ENCODE data around the gene SEZ6. TPM values are rescaled to one million over a fixed set of nuclear protein-coding genes. Genes with fewer than 3 reads are reported as not detected.

SEZ6 gene
- total RNA-seq, 1 experiment from 2014 or later = not detected

DNA sequence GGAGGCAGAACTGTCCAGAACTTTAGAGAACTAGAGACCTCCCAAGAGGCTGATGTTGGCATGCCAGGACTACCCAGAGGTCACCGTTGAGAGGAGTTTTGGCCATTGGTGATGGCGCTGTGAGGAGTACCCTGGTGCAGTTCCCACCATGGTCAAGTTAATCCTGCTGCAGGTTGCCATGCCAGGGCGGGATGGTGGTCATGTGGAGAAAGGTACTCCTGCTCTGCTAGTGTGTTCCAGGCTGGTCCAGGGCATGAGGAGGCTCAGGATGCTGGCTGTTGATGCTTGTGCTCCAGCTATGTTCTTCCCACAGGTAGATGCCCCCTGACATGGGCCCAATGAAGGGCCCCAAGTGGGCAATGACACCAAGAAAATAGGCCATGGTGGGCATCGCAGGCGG, 50.4 kb downstream of the SEZ6 start:
- no TSS peak for BruUV-seq (replicated peaks)
- H3K4me1 ChIP-seq (ENCODE audit: control insufficient read depth, insufficient read depth, low read length) = peaks cover 6% of the 10 kb centered on the region; the same call in 1 of the 2 replicates
- peaks cover 2% of the 10 kb centered on the region; the same call in 1 of the 2 replicates for H3K36me3 ChIP-seq (ENCODE audit: control insufficient read depth, insufficient read depth, low read length)
- no peaks in the 10 kb centered on the region for H3K27me3 ChIP-seq (ENCODE audit: control insufficient read depth, insufficient read depth, low read length)
- no peak for ATAC-seq
- in situ Hi-C loops (cut with HindIII; ENCODE audit: low pct_unique_long_range_greater_than_20kb, low sequenced_read_pairs) (no loop called here), intact Hi-C loops (cut with micrococcal nuclease; ENCODE audit: unreplicated experiment) (no loop called here)
- DNase-seq (ENCODE audit: low read depth, low spot score) = no peak
- CTCF ChIA-PET = no interaction called here
- TF ChIP-seq, protein P1, sequence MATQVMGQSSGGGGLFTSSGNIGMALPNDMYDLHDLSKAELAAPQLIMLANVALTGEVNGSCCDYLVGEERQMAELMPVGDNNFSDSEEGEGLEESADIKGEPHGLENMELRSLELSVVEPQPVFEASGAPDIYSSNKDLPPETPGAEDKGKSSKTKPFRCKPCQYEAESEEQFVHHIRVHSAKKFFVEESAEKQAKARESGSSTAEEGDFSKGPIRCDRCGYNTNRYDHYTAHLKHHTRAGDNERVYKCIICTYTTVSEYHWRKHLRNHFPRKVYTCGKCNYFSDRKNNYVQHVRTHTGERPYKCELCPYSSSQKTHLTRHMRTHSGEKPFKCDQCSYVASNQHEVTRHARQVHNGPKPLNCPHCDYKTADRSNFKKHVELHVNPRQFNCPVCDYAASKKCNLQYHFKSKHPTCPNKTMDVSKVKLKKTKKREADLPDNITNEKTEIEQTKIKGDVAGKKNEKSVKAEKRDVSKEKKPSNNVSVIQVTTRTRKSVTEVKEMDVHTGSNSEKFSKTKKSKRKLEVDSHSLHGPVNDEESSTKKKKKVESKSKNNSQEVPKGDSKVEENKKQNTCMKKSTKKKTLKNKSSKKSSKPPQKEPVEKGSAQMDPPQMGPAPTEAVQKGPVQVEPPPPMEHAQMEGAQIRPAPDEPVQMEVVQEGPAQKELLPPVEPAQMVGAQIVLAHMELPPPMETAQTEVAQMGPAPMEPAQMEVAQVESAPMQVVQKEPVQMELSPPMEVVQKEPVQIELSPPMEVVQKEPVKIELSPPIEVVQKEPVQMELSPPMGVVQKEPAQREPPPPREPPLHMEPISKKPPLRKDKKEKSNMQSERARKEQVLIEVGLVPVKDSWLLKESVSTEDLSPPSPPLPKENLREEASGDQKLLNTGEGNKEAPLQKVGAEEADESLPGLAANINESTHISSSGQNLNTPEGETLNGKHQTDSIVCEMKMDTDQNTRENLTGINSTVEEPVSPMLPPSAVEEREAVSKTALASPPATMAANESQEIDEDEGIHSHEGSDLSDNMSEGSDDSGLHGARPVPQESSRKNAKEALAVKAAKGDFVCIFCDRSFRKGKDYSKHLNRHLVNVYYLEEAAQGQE (IDR thresholded peaks at IDR 0.05; ENCODE audit: insufficient read depth in 1 of 2, low read depth in 2 of 2, low read length in 1 of 2) = no peak
- TF ChIP-seq POLR2AphosphoS5 (IDR thresholded peaks at IDR 0.05; ENCODE audit: low read depth, low read length) = no peak
- TF ChIP-seq SIN3A (IDR thresholded peaks at IDR 0.05; ENCODE audit: borderline replicate concordance, insufficient read depth, low read depth, low read length) = no peak
- no peak for TF ChIP-seq TCF7L2 (IDR thresholded peaks at IDR 0.05; ENCODE audit: low read depth, low read length)
- TF ChIP-seq, protein P2, sequence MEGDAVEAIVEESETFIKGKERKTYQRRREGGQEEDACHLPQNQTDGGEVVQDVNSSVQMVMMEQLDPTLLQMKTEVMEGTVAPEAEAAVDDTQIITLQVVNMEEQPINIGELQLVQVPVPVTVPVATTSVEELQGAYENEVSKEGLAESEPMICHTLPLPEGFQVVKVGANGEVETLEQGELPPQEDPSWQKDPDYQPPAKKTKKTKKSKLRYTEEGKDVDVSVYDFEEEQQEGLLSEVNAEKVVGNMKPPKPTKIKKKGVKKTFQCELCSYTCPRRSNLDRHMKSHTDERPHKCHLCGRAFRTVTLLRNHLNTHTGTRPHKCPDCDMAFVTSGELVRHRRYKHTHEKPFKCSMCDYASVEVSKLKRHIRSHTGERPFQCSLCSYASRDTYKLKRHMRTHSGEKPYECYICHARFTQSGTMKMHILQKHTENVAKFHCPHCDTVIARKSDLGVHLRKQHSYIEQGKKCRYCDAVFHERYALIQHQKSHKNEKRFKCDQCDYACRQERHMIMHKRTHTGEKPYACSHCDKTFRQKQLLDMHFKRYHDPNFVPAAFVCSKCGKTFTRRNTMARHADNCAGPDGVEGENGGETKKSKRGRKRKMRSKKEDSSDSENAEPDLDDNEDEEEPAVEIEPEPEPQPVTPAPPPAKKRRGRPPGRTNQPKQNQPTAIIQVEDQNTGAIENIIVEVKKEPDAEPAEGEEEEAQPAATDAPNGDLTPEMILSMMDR (IDR thresholded peaks at IDR 0.05) = no peak
- no peak overlapping the region for H3K27ac ChIP-seq (ENCODE audit: low read length)
- no peaks in the 10 kb centered on the region for H3K9me3 ChIP-seq (ENCODE audit: control insufficient read depth, insufficient read depth, low read depth, low read length)
- H3K4me3 ChIP-seq (ENCODE audit: low read depth in 2 of 2, low read length in 2 of 2) = no peak overlapping the region
- POLR2A ChIA-PET = no interaction called here

DNA sequence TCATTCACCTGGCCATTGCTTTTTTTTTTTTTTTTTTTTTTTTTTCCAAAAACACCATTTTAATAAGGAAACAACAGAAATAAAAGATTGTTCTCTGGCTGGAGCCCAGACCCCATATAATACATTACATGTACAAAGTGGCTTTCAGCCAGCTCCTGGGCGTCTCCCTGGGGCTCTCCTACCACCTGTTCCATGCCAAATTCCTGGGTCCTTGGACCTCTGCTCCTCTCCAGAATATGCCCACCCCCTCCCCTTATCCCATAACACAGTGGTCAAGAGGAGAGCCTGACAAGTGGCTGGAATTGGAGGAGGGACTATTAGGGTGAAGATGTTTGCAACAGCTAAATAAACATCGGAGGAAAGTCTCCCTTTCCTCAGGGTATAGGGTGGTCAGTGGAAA, 50.9 kb downstream of the SEZ6 start:
- no peak overlapping the region for H3K4me3 ChIP-seq (ENCODE audit: low read depth in 2 of 2, low read length in 2 of 2)
- BruUV-seq (replicated peaks) = no TSS peak
- CTCF ChIA-PET = no interaction called here
- no peak for DNase-seq (ENCODE audit: low read depth, low spot score)
- in situ Hi-C loops (cut with HindIII; ENCODE audit: low pct_unique_long_range_greater_than_20kb, low sequenced_read_pairs) (no loop called here), intact Hi-C loops (cut with micrococcal nuclease; ENCODE audit: unreplicated experiment) (loop anchor here (5.0 kb wide), 1 partner anchor 228 kb away; the partner anchor contains the start of genes NEK8 and TLCD1)
- no peak for TF ChIP-seq TCF7L2 (IDR thresholded peaks at IDR 0.05; ENCODE audit: low read depth, low read length)
- H3K9me3 ChIP-seq (ENCODE audit: control insufficient read depth, insufficient read depth, low read depth, low read length) = no peaks in the 10 kb centered on the region
- POLR2A ChIA-PET = no interaction called here
- no peak for ATAC-seq
- no peak overlapping the region for H3K27ac ChIP-seq (ENCODE audit: low read length)
- H3K27me3 ChIP-seq (ENCODE audit: control insufficient read depth, insufficient read depth, low read length) = no peaks in the 10 kb centered on the region
- H3K36me3 ChIP-seq (ENCODE audit: control insufficient read depth, insufficient read depth, low read length) = peaks cover 2% of the 10 kb centered on the region; the same call in 1 of the 2 replicates
- peaks cover 6% of the 10 kb centered on the region; the same call in 1 of the 2 replicates for H3K4me1 ChIP-seq (ENCODE audit: control insufficient read depth, insufficient read depth, low read length)

DNA sequence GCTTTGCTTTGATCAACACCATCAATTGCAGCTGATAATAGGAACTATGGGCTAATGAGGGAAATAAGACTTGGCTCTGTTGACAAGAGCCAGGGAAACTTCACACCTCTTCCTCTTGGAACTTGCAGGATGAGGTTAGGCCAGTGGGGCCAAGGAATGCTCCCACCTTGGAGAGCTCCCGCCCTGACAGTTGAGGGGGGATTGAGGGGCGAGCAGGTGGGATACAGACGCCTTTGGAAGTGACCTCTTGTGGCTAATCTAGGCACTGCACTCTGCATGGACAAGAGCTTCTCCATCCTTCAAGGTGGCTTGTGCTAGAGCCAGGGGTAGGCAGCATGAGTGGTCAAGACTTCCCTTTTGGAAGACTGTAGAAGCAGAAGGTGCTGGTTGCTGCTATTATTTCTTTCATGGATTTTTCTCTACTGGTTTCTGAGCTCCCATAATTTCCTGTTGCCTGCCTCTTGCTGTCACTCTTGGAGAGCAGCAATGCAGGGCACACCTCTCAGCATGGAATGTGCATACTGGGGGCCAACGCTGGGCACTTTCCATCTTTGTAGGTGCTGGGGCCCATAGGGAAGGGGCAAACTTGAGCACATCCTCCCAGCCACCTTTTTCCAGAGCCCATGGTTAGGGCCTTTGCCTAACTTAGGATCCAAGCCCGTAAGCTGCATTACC, 52.3 kb downstream of the SEZ6 start:
- intact Hi-C loops (cut with micrococcal nuclease; ENCODE audit: unreplicated experiment) (loop anchor here (5.0 kb wide), 1 partner anchor 226 kb away; the partner anchor contains the start of genes NEK8 and TLCD1), in situ Hi-C loops (cut with HindIII; ENCODE audit: low pct_unique_long_range_greater_than_20kb, low sequenced_read_pairs) (no loop called here)
- H3K27me3 ChIP-seq (ENCODE audit: control insufficient read depth, insufficient read depth, low read length) = no peaks in the 10 kb centered on the region
- H3K4me3 ChIP-seq (ENCODE audit: low read depth in 2 of 2, low read length in 2 of 2) = no peak overlapping the region
- peaks cover 2% of the 10 kb centered on the region; the same call in 1 of the 2 replicates for H3K36me3 ChIP-seq (ENCODE audit: control insufficient read depth, insufficient read depth, low read length)
- H3K9me3 ChIP-seq (ENCODE audit: control insufficient read depth, insufficient read depth, low read depth, low read length) = no peaks in the 10 kb centered on the region
- BruUV-seq (replicated peaks) = no TSS peak
- peaks cover 7% of the 10 kb centered on the region; the same call in 1 of the 2 replicates for H3K4me1 ChIP-seq (ENCODE audit: control insufficient read depth, insufficient read depth, low read length)
- TF ChIP-seq SIN3A (IDR thresholded peaks at IDR 0.05; ENCODE audit: borderline replicate concordance, insufficient read depth, low read depth, low read length) (no peak), POLR2AphosphoS5 (IDR thresholded peaks at IDR 0.05; ENCODE audit: low read depth, low read length) (no peak), TCF7L2 (IDR thresholded peaks at IDR 0.05; ENCODE audit: low read depth, low read length) (no peak)
- TF ChIP-seq, protein P1 (IDR thresholded peaks at IDR 0.05; ENCODE audit: insufficient read depth in 1 of 2, low read depth in 2 of 2, low read length in 1 of 2) = peak; percentile 51 to 65; a peak in 1 of 4 replicates
- TF ChIP-seq, protein P2 (IDR thresholded peaks at IDR 0.05) = peak; percentile 87
- DNase-seq (ENCODE audit: low read depth, low spot score) (peak; percentile 52), ATAC-seq (no peak)
- H3K27ac ChIP-seq (ENCODE audit: low read length) = no peak overlapping the region
- ChIA-PET POLR2A (no interaction called here), CTCF (interaction anchor here (0.5 to 1.0 kb wide), 8 partner anchors 9 to 227 kb away, joined by 3 to 8 read pairs (median 4); partner anchors contain the start of gene TLCD1)

Data from Panc1 (cell line).